Smooth muscle cell (in vitro differentiated cells): ENCODE results near the gene IFT88. TPM values are rescaled to one million over a fixed set of nuclear protein-coding genes. Genes with fewer than 3 reads are reported as not detected.

Experiments
- DNase-seq: peaks from one replicate; lab custom pipeline; 2025; ENCODE audit not compliant: unreplicated experiment; lab: John Stamatoyannopoulos, UW
- H2AFZ ChIP-seq: fragments of 200-600 bp; sonication (generic); 2 replicates; pipeline ENCODE4 v1.6.0; 2016; ENCODE audit warnings: antibody characterized with exemption, low read depth, mild to moderate bottlenecking
- H3F3A ChIP-seq: fragments of 200-600 bp; sonication (generic); 2 replicates; pipeline ENCODE4 v1.6.0; 2017; ENCODE audit warnings: antibody characterized with exemption, low read depth
- H3K27ac ChIP-seq: fragments of 200-600 bp; sonication (generic); 2 replicates; pipeline ENCODE4 v1.5.1; 2016; ENCODE audit warnings: low read depth, mild to moderate bottlenecking
- H3K27me3 ChIP-seq: fragments of 200-600 bp; sonication (generic); 2 replicates; pipeline ENCODE4 v1.6.1; 2016; ENCODE audit warnings: low read depth, mild to moderate bottlenecking
- H3K36me3 ChIP-seq: fragments of 200-600 bp; sonication (generic); 2 replicates; pipeline ENCODE4 v1.5.1; 2016; ENCODE audit warnings: low read depth
- H3K4me1 ChIP-seq: fragments of 200-600 bp; sonication (generic); 2 replicates; pipeline ENCODE4 v1.5.1; 2016; ENCODE audit warnings: low read depth
- H3K4me2 ChIP-seq: fragments of 200-600 bp; sonication (generic); 2 replicates; pipeline ENCODE4 v1.6.0; 2016; ENCODE audit warnings: mild to moderate bottlenecking
- H3K4me3 ChIP-seq: fragments of 200-600 bp; sonication (generic); 2 replicates; pipeline ENCODE4 v1.5.1; 2016; ENCODE audit warnings: mild to moderate bottlenecking
- H3K79me2 ChIP-seq: fragments of 200-600 bp; sonication (generic); 2 replicates; pipeline ENCODE4 v1.6.0; 2016; ENCODE audit warnings: low read depth, mild to moderate bottlenecking
- H3K9ac ChIP-seq: fragments of 200-600 bp; sonication (generic); 2 replicates; pipeline ENCODE4 v1.6.0; 2016; ENCODE audit warnings: low read depth
- H3K9me3 ChIP-seq: fragments of 200-600 bp; sonication (generic); replicated peaks from 2 replicates; pipeline ENCODE4 v1.5.1; 2016; ENCODE audit warnings: low read depth
- H4K20me1 ChIP-seq: fragments of 200-600 bp; sonication (generic); 2 replicates; pipeline ENCODE4 v1.6.0; 2016; ENCODE audit warnings: low read depth
- CTCF ChIP-seq: fragments of 200-600 bp; sonication (generic); IDR thresholded peaks from 2 replicates; pipeline ENCODE4 v1.5.1; 2017; ENCODE audit warnings: borderline replicate concordance, mild to moderate bottlenecking, antibody characterized with exemption; ENCODE audit not compliant: insufficient read depth, poor library complexity, severe bottlenecking
- WGBS: methylation state at CpG from one replicate; pipeline ENCODE4 v1.1.7; 2016; ENCODE audit warnings: low lambda C conversion rate; 5-methylcytosine and 5-hydroxymethylcytosine counted together
- polyA plus RNA-seq: library from polyadenylated mRNA; unstranded; fragments of >200 nt; fragmentation: Nextera tagmentation; extraction: Ambion mirVana; gene quantifications from 2 replicates; pipeline ENCODE4 v1.2.1, GENCODE V29; 2016
- total RNA-seq: library from RNA; depleted of rRNA; stranded (reverse); fragments of >200 nt; gene quantifications from 2 replicates; pipeline ENCODE4 v1.2.3, GENCODE V29; 2014

The IFT88 gene
- total and polyA plus RNA-seq, 2 experiments from 2014 or later, result 9.0 to 13.4 TPM

GRCh38 chr13:20579191-20579590 lies 12.2 kb downstream of the IFT88 start:
- peaks cover 19% of the 10 kb centered on the region for H3K9me3 ChIP-seq
- no peaks in the 10 kb centered on the region for H3F3A ChIP-seq
- peaks cover 17% of the 10 kb centered on the region for H3K79me2 ChIP-seq
- H3K27me3 ChIP-seq, result no peaks in the 10 kb centered on the region
- no peak for DNase-seq
- H3K27ac ChIP-seq, result no peak overlapping the region
- 97% methylated on average over 3 of the region's 3 CpGs for WGBS
- H4K20me1 ChIP-seq, result no peaks in the 10 kb centered on the region
- no peak overlapping the region for H3K4me3 ChIP-seq
- H3K36me3 ChIP-seq, result peaks cover 33% of the 10 kb centered on the region
- H2AFZ ChIP-seq, result no peak overlapping the region
- H3K9ac ChIP-seq, result no peak overlapping the region
- TF ChIP-seq CTCF, result no peak
- H3K4me1 ChIP-seq, result no peaks in the 10 kb centered on the region
- no peak overlapping the region for H3K4me2 ChIP-seq

GRCh38 chr13:20580257-20580656 lies 13.3 kb downstream of the IFT88 start:
- H3K36me3 ChIP-seq, result peaks cover 32% of the 10 kb centered on the region
- no peaks in the 10 kb centered on the region for H3F3A ChIP-seq
- no peaks in the 10 kb centered on the region for H3K27me3 ChIP-seq
- peaks cover 7% of the 10 kb centered on the region for H3K79me2 ChIP-seq
- H3K9me3 ChIP-seq, result peaks cover 19% of the 10 kb centered on the region
- H4K20me1 ChIP-seq, result no peaks in the 10 kb centered on the region
- DNase-seq, result no peak
- WGBS, result 97% methylated on average over 5 of the region's 5 CpGs
- no peak for TF ChIP-seq CTCF
- no peaks in the 10 kb centered on the region for H3K4me1 ChIP-seq
- H2AFZ ChIP-seq, result no peak overlapping the region
- no peak overlapping the region for H3K4me2 ChIP-seq
- H3K4me3 ChIP-seq, result no peak overlapping the region
- no peak overlapping the region for H3K27ac ChIP-seq
- H3K9ac ChIP-seq, result no peak overlapping the region

GRCh38 chr13:20582026-20582425 lies 15.1 kb downstream of the IFT88 start:
- Histone ChIP-seq H3K4me3 (no peak overlapping the region), H3K9me3 (peaks cover 19% of the 10 kb centered on the region), H3K9ac (no peak overlapping the region), H3K36me3 (peaks cover 30% of the 10 kb centered on the region), H3F3A (no peaks in the 10 kb centered on the region), H4K20me1 (no peaks in the 10 kb centered on the region), H3K4me1 (no peaks in the 10 kb centered on the region), H3K4me2 (no peak overlapping the region), H3K79me2 (peaks cover 6% of the 10 kb centered on the region), H2AFZ (no peak overlapping the region), H3K27me3 (no peaks in the 10 kb centered on the region), H3K27ac (no peak overlapping the region)
- TF ChIP-seq CTCF, result no peak
- no peak for DNase-seq
- 81% methylated on average over 2 of the region's 2 CpGs for WGBS

- no peaks in the 10 kb centered on the region for H4K20me1 ChIP-seq
- peaks cover 3% of the 10 kb centered on the region for H3F3A ChIP-seq
- no peak overlapping the region for H2AFZ ChIP-seq
- H3K4me2 ChIP-seq, result no peak overlapping the region
- DNase-seq, result no peak
- H3K27ac ChIP-seq, result no peak overlapping the region
- 100% methylated on average over 1 of the region's 1 CpG for WGBS
- H3K4me3 ChIP-seq, result no peak overlapping the region
- no peaks in the 10 kb centered on the region for H3K27me3 ChIP-seq
- H3K36me3 ChIP-seq, result peaks cover 23% of the 10 kb centered on the region
- H3K9ac ChIP-seq, result no peak overlapping the region
- no peaks in the 10 kb centered on the region for H3K79me2 ChIP-seq
- H3K9me3 ChIP-seq, result peaks cover 12% of the 10 kb centered on the region
- H3K4me1 ChIP-seq, result no peaks in the 10 kb centered on the region
- TF ChIP-seq CTCF, result no peak
Observed at GRCh38 chr13:20583803-20584293, 16.9 kb downstream of the IFT88 start.
